Measurements from ENCODE around the gene RBMS3.

RBMS3 gene

DNA sequence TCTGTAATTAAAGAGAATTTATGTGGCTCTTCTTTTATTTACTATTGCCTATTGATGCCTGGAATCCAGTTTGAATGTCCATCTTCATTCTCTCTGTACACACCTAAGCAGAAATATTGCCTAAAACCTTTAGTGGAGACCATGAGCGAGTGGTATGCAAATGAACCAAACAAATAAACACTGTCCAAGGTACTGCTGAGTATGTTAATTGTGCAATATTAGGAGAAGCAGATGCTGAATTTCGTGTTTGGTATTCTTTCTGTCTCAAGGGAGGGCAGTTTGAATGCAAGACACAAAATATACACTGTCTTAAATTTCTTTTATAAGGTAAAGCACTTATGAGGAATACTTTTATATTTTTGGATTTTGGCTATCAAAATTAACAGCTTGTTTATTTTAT lies 440.9 kb downstream of the RBMS3 start:
- no peak for DNase-seq (ENCODE audit: low read depth in 2 of 2)

GRCh38 chr3:29731050-29731449 lies 450.2 kb downstream of the RBMS3 start:
- DNase-seq (ENCODE audit: low read depth in 2 of 2), result no peak

DNA sequence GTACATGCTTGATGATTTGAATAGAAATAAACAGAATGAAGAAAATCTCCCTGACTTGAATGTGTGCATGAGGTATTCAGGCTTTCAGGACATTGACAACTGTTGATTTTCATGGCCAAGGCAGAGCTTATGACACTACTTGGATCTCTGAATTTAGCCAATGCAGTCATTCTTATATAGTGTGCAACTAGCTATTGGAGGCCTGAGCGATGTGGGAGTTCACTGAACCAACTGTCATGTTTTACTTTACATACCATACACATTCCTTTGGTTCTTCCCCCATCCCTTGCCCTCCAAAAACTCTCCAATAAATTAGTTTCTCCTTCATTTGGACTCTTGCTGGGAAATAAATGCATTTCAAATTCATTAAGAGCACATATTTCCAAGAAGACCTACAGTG lies 460.4 kb downstream of the RBMS3 start:
- DNase-seq (ENCODE audit: low read depth in 2 of 2), result no peak

DNA sequence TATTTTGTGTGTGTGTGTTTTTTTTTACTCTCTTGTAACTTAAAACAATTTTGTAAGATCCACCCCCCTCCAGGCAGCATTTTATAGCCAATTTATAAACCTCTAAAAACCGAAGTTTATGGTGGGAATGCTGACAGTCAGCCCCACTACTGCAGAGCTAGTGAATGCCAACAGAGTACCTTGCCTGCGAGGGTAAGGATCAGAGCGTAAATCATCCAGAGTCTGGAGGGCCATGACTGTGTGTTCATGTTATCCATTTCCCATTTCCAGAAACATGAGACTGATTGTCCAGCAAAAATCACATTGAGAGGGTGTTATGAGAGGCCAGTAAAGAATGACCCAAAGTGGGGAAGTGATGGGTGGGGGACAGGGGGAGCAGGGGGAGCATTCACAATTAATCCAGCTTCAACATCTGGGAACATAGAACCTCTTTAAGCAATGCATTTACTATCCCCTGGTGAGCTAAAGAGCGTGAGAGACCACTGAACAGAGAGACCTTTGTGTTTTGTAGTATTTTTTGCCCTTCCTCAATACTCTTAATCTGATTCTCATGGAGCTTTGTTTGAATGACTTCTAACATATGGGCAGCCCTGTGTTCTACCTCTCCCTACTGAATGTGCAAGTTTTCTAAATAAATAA lies 464.5 kb downstream of the RBMS3 start:
- DNase-seq (ENCODE audit: low read depth in 2 of 2), result no peak

- no peak for DNase-seq (ENCODE audit: low read depth in 2 of 2)
Measured at GRCh38 chr3:29746163-29746760, 465.4 kb downstream of the RBMS3 start.

GRCh38 chr3:29747991-29748390 lies 467.1 kb downstream of the RBMS3 start:
- DNase-seq (ENCODE audit: low read depth in 2 of 2), result no peak

- no peak for DNase-seq (ENCODE audit: low read depth in 2 of 2)
Measured at GRCh38 chr3:29751647-29752314, 470.9 kb downstream of the RBMS3 start.

GRCh38 chr3:29754346-29754745 lies 473.5 kb downstream of the RBMS3 start:
- DNase-seq (ENCODE audit: low read depth in 2 of 2), result no peak

GRCh38 chr3:29755416-29755815 lies 474.5 kb downstream of the RBMS3 start:
- DNase-seq (ENCODE audit: low read depth in 2 of 2), result no peak

GRCh38 chr3:29757054-29757777 lies 476.3 kb downstream of the RBMS3 start:
- DNase-seq (ENCODE audit: low read depth in 2 of 2), result no peak

DNA sequence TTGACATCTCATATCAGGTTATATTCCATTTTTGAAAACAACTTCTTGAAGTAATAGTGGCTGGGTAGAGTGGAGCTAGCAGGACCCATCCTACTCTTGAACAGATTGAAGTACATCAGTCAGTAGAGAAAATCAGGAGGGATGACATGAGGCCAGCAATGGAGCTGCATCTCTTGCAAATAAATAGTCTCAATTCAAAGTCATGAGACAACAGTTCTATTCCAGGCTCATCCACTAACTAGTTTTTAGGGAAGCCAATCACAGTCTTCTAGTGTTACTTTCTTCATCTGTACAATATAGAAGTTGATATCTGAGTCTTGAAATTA lies 477.2 kb downstream of the RBMS3 start:
- no peak for DNase-seq (ENCODE audit: low read depth in 2 of 2)

DNA sequence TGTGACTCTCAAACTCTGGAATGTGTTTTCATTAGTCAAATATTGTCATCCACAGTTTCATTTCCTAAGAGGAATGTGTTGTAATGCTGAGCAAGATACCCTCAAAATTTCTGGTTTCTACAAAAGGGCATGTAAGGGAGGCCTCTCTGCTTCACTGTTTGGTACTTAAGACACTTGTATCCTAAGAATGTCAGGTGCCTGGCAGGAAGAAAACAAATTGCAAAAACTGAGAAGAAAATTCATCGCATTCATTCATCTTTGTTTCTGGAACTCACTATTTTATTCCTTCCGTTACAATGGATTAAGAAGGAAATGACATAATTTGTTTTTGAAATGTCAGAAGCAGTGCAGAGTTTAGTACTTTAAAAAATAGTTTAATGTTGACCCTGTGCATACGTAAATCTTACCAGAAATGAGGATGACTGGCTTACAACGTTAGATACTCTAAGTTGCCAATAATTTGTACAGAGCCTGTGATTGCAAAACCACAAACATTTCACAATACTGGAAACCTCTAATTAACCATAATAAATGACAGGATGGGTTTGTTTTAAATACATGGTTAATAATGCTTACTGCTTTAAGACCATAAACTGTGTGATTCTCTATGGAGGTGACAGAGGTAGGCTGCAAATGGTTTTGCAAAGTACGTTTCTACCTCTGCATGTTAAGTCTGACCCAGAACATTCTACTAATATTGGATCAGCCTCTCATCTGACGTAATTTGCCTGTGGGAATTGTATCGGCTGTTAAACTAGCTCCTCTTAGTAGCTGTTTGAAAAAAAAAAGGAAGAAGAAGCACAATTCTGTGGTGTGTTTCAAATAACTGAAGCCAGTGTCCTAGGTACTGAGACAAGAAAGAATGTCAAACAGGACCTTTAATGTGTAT lies 477.8 kb downstream of the RBMS3 start:
- DNase-seq (ENCODE audit: low read depth in 2 of 2), result no peak

- no peak for DNase-seq (ENCODE audit: low read depth in 2 of 2)
Measured at GRCh38 chr3:29759411-29760225, 478.7 kb downstream of the RBMS3 start.

DNA sequence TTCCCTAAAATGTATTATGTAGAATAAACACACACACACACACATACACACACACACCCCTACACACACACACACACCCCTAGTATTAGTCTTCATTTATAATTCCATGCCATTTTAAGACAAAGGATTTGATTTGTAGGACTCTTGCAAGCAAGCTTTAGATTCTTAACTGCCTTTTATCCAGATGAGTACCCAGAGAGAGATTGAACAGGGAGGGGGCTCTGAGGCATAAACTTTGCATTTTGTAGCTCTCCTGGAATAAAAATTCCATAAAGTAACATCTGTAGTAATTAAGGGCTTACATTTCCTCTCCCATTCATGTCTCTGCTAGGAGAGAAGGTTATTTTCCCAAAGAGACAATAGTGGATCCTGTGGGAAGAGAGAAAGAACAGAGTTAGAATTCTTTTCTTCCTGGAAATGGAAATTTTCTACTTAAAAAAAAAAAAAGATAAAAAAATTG lies 479.4 kb downstream of the RBMS3 start:
- no peak for DNase-seq (ENCODE audit: low read depth in 2 of 2)

DNA sequence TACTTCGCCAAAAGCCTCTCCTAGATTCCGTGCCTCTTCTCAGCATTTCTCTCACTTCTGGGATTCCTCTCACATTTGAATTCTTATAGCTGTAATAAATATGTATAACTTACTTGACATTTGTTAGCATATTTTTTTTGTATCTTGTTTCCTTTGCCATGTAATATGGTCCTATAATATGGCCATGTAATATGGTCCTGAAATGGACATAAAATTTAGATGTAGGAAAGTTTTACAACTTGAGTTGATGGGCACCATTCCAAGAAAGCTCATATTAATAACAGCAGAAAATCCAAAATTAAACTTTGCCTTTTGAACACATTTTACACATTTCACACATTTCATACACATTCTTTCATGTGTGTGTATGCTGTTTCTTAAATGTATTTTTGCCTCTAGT lies 480.6 kb downstream of the RBMS3 start:
- DNase-seq (ENCODE audit: low read depth in 2 of 2), result no peak

GRCh38 chr3:29763115-29763514 lies 482.2 kb downstream of the RBMS3 start:
- DNase-seq (ENCODE audit: low read depth in 2 of 2), result no peak

DNA sequence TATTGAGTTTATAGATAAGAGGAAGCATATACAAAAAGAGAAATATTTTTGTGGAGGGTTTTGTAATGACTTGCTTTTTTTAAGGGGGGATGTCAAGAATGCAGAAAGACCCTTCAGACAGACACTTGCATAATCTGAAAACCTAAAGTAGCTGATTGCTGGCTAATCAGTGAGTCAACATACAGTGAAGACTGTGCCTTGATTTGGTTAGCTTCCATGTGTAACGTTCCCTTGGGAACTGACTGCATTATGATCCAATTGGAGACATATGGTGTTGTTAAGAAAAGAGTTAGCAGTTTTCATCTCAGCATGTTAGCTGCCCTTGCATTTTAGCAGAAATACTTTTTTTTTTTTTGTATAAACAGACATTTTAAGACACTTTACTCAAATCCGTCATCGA lies 483.2 kb downstream of the RBMS3 start:
- DNase-seq (ENCODE audit: low read depth in 2 of 2), result no peak

GRCh38 chr3:29764603-29765254 lies 483.9 kb downstream of the RBMS3 start:
- no peak for DNase-seq (ENCODE audit: low read depth in 2 of 2)

DNA sequence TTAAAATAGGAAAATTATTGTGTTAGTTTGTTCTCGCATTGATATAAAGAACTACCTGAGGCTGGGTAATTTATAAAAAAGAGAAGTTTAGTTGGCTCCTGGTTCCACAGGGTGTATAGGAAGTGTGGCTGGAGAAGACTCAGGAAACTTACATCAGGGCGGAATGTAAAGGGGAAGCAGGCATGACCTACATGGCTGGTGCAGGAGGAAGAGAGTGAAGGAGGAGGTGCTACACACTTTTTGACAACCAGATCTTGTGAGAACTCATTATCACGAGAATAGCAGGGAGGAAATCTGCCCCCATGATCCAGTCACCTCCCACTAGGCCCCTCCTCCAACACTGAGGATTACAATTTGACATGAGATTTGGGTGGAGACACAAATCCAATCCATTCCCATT lies 490.7 kb downstream of the RBMS3 start:
- no peak for DNase-seq (ENCODE audit: low read depth in 2 of 2)

DNA sequence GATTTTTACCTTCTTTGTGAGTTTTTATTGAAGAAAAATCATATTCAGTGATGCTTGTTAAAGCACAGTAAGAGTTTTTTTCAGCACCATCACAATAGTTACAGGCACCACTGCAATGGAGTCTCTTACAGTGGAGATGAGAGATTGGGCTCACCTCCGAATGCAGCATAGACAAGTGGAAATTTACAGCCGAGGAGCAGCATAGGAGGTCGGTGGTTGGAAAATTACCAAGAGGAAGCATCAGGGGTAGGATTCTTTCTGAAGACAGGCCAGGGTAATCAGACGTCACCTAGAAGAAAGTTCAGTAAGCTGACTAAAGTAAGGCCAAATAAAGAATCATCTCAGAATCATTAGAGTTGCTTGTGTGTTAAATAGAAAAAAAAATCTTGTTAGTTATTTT lies 491.6 kb downstream of the RBMS3 start:
- no peak for DNase-seq (ENCODE audit: low read depth in 2 of 2)
